EH (cell line): ENCODE results near the gene INAFM2.
A peak's percentile ranks its signal among the peaks of the same experiment; 100 is the strongest.

Experiments
- DNase-seq: peaks from one replicate; pipeline ENCODE4 v3.0.0-alpha.2; 2015; ENCODE audit warnings: low read depth

Gene INAFM2

GRCh38 chr15:40329804-40330203 lies 6.3 kb downstream of the INAFM2 start:
- DNase-seq, result peak; percentile 32

GRCh38 chr15:40330368-40330836 lies 6.9 kb downstream of the INAFM2 start:
- peak; percentile 42 for DNase-seq

GRCh38 chr15:40331026-40331425 lies 7.5 kb downstream of the INAFM2 start:
- no peak for DNase-seq

GRCh38 chr15:40331637-40332036 lies 8.1 kb downstream of the INAFM2 start:
- no peak for DNase-seq

- no peak for DNase-seq
Measured at GRCh38 chr15:40332113-40332781, 8.8 kb downstream of the INAFM2 start.

GRCh38 chr15:40333922-40334492 lies 10.5 kb downstream of the INAFM2 start:
- DNase-seq, result peak; percentile 79

- no peak for DNase-seq
Measured at GRCh38 chr15:40334541-40334940, 11.0 kb downstream of the INAFM2 start.

- no peak for DNase-seq
Measured at GRCh38 chr15:40334941-40335795, 11.7 kb downstream of the INAFM2 start.

GRCh38 chr15:40335938-40336743 lies 12.6 kb downstream of the INAFM2 start:
- DNase-seq, result no peak

- DNase-seq, result no peak
Measured at GRCh38 chr15:40336744-40337122, 13.2 kb downstream of the INAFM2 start.

- no peak for DNase-seq
Measured at GRCh38 chr15:40337597-40337996, 14.1 kb downstream of the INAFM2 start.

- peak; percentile 81 for DNase-seq
Measured at GRCh38 chr15:40338041-40338657, 14.7 kb downstream of the INAFM2 start.

- DNase-seq, result peak; percentile 99
Measured at GRCh38 chr15:40338921-40339620, 15.6 kb downstream of the INAFM2 start.

GRCh38 chr15:40339621-40339945 lies 16.1 kb downstream of the INAFM2 start:
- no peak for DNase-seq

GRCh38 chr15:40340038-40340739 lies 16.7 kb downstream of the INAFM2 start:
- DNase-seq, result peak; percentile 92

- DNase-seq, result peak; percentile 93
Measured at GRCh38 chr15:40340740-40341400, 17.4 kb downstream of the INAFM2 start, which contains the start of gene CCDC9B. TSS of gene CCDC9B (minus strand) at chr15:40340939. CDS start at chr15:40340819, 120 bp downstream.

GRCh38 chr15:40342416-40343320 lies 19.2 kb downstream of the INAFM2 start:
- peak; percentile 62 for DNase-seq

- peak; percentile 99 for DNase-seq
Measured at GRCh38 chr15:40343512-40343911, 20.0 kb downstream of the INAFM2 start.

GRCh38 chr15:40344217-40344616 lies 20.7 kb downstream of the INAFM2 start:
- peak; percentile 70 for DNase-seq
